ENCODE data around the gene SLAMF7.
"Not testable (repeated sequence)": the region's sequence is repeated elsewhere in the genome, so short reads cannot be mapped to it uniquely, and the experiment has no call there.

- not testable (repeated sequence) for TF ChIP-seq CTCF (IDR thresholded peaks at IDR 0.05); ZFX (IDR thresholded peaks at IDR 0.05; ENCODE audit: borderline replicate concordance)
Observed at GRCh38 chr1:160705212-160705621, 33.8 kb upstream of the SLAMF7 start.

Data from 22Rv1 (cell line).